ENCODE results near the gene TRAF3IP1.
"Not testable (repeated sequence)": the region's sequence is repeated elsewhere in the genome, so short reads cannot be mapped to it uniquely, and the experiment has no call there.

Gene TRAF3IP1

GRCh38 chr2:238433300-238433915 lies 113.1 kb downstream of the TRAF3IP1 start:
- Histone ChIP-seq H3K9me3 (ENCODE audit: low read length) (peaks cover 9% of the 10 kb centered on the region), H3K36me3 (ENCODE audit: insufficient read depth, low read length) (peaks cover 38% of the 10 kb centered on the region), H2AFZ (ENCODE audit: low read depth, low read length) (no peak overlapping the region), H3K4me3 (ENCODE audit: low read length) (no peak overlapping the region), H3K4me1 (ENCODE audit: insufficient read depth, low read length) (peaks cover under 1% of the 10 kb centered on the region), H3K27me3 (ENCODE audit: insufficient read depth, low read length) (no peaks in the 10 kb centered on the region)

- Histone ChIP-seq H3K36me3 (ENCODE audit: insufficient read depth, low read length) (peaks cover 40% of the 10 kb centered on the region), H3K4me3 (ENCODE audit: low read length) (no peak overlapping the region), H3K9me3 (ENCODE audit: low read length) (peaks cover 9% of the 10 kb centered on the region)
These were observed 113.9 kb downstream of the TRAF3IP1 start for GRCh38 chr2:238433941-238434845.

GRCh38 chr2:238434846-238435751 lies 114.8 kb downstream of the TRAF3IP1 start:
- no peaks in the 10 kb centered on the region for H3K27me3 ChIP-seq (ENCODE audit: insufficient read depth, low read length)
- peaks cover 6% of the 10 kb centered on the region for H3K9me3 ChIP-seq (ENCODE audit: low read length)
- no peak overlapping the region for H2AFZ ChIP-seq (ENCODE audit: low read depth, low read length)
- H3K36me3 ChIP-seq (ENCODE audit: insufficient read depth, low read length), result peaks cover 44% of the 10 kb centered on the region
- H3K4me1 ChIP-seq (ENCODE audit: insufficient read depth, low read length), result no peaks in the 10 kb centered on the region
- no peak overlapping the region for H3K4me3 ChIP-seq (ENCODE audit: low read length)

More at GRCh38 chr2:238433941-238434845, 113.9 kb downstream of the TRAF3IP1 start:
- Histone ChIP-seq H2AFZ (ENCODE audit: low read depth, low read length) (no peak overlapping the region), H3K4me1 (ENCODE audit: insufficient read depth, low read length) (no peaks in the 10 kb centered on the region), H3K27me3 (ENCODE audit: insufficient read depth, low read length) (no peaks in the 10 kb centered on the region)

GRCh38 chr2:238435752-238436096 lies 115.4 kb downstream of the TRAF3IP1 start:
- H3K4me1 ChIP-seq (ENCODE audit: insufficient read depth, low read length), result no peaks in the 10 kb centered on the region
- H3K36me3 ChIP-seq (ENCODE audit: insufficient read depth, low read length), result peaks cover 45% of the 10 kb centered on the region
- H3K4me3 ChIP-seq (ENCODE audit: low read length), result no peak overlapping the region
- no peak overlapping the region for H2AFZ ChIP-seq (ENCODE audit: low read depth, low read length)
- no peaks in the 10 kb centered on the region for H3K27me3 ChIP-seq (ENCODE audit: insufficient read depth, low read length)
- H3K9me3 ChIP-seq (ENCODE audit: low read length), result peaks cover 2% of the 10 kb centered on the region

- Histone ChIP-seq H3K4me3 (ENCODE audit: low read length) (no peak overlapping the region), H3K9me3 (ENCODE audit: low read length) (no peaks in the 10 kb centered on the region), H3K27me3 (ENCODE audit: insufficient read depth, low read length) (no peaks in the 10 kb centered on the region), H3K36me3 (ENCODE audit: insufficient read depth, low read length) (peaks cover 45% of the 10 kb centered on the region), H3K4me1 (ENCODE audit: insufficient read depth, low read length) (peaks cover 6% of the 10 kb centered on the region), H2AFZ (ENCODE audit: low read depth, low read length) (no peak overlapping the region)
These were observed 118.8 kb downstream of the TRAF3IP1 start for GRCh38 chr2:238438856-238439849.

- no peak overlapping the region for H3K4me3 ChIP-seq (ENCODE audit: low read length)
- peaks cover 45% of the 10 kb centered on the region for H3K36me3 ChIP-seq (ENCODE audit: insufficient read depth, low read length)
- peaks cover 6% of the 10 kb centered on the region for H3K4me1 ChIP-seq (ENCODE audit: insufficient read depth, low read length)
- H3K27me3 ChIP-seq (ENCODE audit: insufficient read depth, low read length), result no peaks in the 10 kb centered on the region
- no peaks in the 10 kb centered on the region for H3K9me3 ChIP-seq (ENCODE audit: low read length)
- H2AFZ ChIP-seq (ENCODE audit: low read depth, low read length), result no peak overlapping the region
These were observed 119.6 kb downstream of the TRAF3IP1 start for GRCh38 chr2:238439917-238440316.

GRCh38 chr2:238440331-238440730 lies 120.0 kb downstream of the TRAF3IP1 start:
- no peaks in the 10 kb centered on the region for H3K9me3 ChIP-seq (ENCODE audit: low read length)
- no peaks in the 10 kb centered on the region for H3K27me3 ChIP-seq (ENCODE audit: insufficient read depth, low read length)
- H3K4me3 ChIP-seq (ENCODE audit: low read length), result no peak overlapping the region
- H3K36me3 ChIP-seq (ENCODE audit: insufficient read depth, low read length), result peaks cover 45% of the 10 kb centered on the region
- H2AFZ ChIP-seq (ENCODE audit: low read depth, low read length), result no peak overlapping the region
- H3K4me1 ChIP-seq (ENCODE audit: insufficient read depth, low read length), result peaks cover 6% of the 10 kb centered on the region

- H3K9me3 ChIP-seq (ENCODE audit: low read length), result no peaks in the 10 kb centered on the region
- H2AFZ ChIP-seq (ENCODE audit: low read depth, low read length), result no peak overlapping the region
- peaks cover 45% of the 10 kb centered on the region for H3K36me3 ChIP-seq (ENCODE audit: insufficient read depth, low read length)
- no peaks in the 10 kb centered on the region for H3K27me3 ChIP-seq (ENCODE audit: insufficient read depth, low read length)
- H3K4me1 ChIP-seq (ENCODE audit: insufficient read depth, low read length), result peaks cover 6% of the 10 kb centered on the region
- H3K4me3 ChIP-seq (ENCODE audit: low read length), result no peak overlapping the region
These were observed 120.4 kb downstream of the TRAF3IP1 start for GRCh38 chr2:238440767-238441166.

DNA sequence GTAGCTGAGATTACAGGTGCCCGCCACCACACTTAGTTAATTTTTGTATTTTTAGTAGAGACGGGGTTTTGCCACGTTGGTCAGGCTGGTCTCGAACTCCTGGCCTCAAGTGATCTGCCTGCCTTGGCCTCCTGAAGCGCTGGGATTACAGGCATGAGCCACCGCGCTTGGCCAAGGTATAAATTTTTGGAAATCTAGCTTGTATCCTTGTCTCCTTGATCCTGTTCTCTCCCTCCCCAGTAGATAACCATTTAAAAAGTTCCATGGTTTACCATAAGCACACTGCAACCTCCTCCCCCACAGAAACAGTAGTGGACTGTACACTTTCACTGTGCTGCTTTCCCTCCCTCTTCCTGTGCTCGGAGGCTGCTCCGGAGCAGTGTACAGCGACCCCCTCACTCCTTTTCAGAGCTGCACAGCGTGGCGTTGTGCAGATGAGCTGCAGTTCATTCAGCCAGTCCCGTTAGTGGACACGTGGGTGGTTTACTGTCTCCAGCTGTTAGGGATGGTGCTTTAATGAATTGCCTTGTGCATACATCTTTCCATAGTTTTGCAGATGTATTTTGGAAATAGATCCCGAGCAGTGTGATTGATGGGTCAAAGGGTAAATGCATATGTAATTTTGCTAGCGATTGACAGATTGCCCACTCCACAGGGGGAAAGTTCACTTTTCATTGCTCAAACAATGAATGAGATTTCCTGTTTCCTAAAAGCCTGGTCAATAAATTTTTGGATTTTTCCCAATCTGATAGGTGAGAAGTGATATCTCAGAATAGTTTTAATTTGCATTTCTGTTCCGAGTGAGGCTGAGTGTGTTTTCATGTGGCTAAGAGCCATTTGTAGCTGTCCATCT lies 121.2 kb downstream of the TRAF3IP1 start:
- H3K4me3 ChIP-seq (ENCODE audit: low read length), result no peak overlapping the region
- H3K36me3 ChIP-seq (ENCODE audit: insufficient read depth, low read length), result peaks cover 50% of the 10 kb centered on the region
- H3K4me1 ChIP-seq (ENCODE audit: insufficient read depth, low read length), result peaks cover 6% of the 10 kb centered on the region
- no peaks in the 10 kb centered on the region for H3K9me3 ChIP-seq (ENCODE audit: low read length)
- H2AFZ ChIP-seq (ENCODE audit: low read depth, low read length), result no peak overlapping the region
- H3K27me3 ChIP-seq (ENCODE audit: insufficient read depth, low read length), result no peaks in the 10 kb centered on the region

- peaks cover 55% of the 10 kb centered on the region for H3K36me3 ChIP-seq (ENCODE audit: insufficient read depth, low read length)
- H3K27me3 ChIP-seq (ENCODE audit: insufficient read depth, low read length); H2AFZ ChIP-seq (ENCODE audit: low read depth, low read length); H3K4me1 ChIP-seq (ENCODE audit: insufficient read depth, low read length); H3K4me3 ChIP-seq (ENCODE audit: low read length); H3K9me3 ChIP-seq (ENCODE audit: low read length): not testable (repeated sequence)
These were observed 121.9 kb downstream of the TRAF3IP1 start for GRCh38 chr2:238442257-238442656.

DNA sequence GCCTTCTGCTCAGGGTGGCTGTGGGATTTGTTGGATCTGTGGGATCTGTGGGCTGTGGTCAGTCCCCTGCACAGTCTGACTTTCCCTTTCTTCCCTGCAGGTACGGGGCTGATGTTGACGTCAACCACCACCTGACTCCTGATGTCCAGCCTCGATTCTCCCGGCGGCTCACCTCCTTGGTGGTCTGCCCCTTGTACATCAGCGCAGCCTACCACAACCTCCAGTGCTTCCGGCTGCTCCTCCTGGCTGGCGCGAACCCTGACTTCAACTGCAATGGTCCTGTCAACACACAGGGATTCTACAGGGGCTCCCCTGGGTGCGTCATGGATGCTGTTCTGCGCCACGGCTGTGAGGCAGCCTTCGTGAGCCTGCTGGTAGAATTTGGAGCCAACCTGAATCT lies 123.9 kb downstream of the TRAF3IP1 start:
- no peak overlapping the region for H3K4me3 ChIP-seq (ENCODE audit: low read length)
- no peaks in the 10 kb centered on the region for H3K9me3 ChIP-seq (ENCODE audit: low read length)
- no peak overlapping the region for H2AFZ ChIP-seq (ENCODE audit: low read depth, low read length)
- H3K36me3 ChIP-seq (ENCODE audit: insufficient read depth, low read length), result peaks cover 65% of the 10 kb centered on the region
- H3K27me3 ChIP-seq (ENCODE audit: insufficient read depth, low read length), result no peaks in the 10 kb centered on the region
- H3K4me1 ChIP-seq (ENCODE audit: insufficient read depth, low read length), result peaks cover 10% of the 10 kb centered on the region

Data from neuron (in vitro differentiated cells).